IPS DF 19.7 (cell line): ENCODE measurements around the gene OR2G6.
"Not testable (repeated sequence)": the region's sequence is repeated elsewhere in the genome, so short reads cannot be mapped to it uniquely, and the experiment has no call there.

Source experiments
- DNase-seq: peaks from one replicate; pipeline ENCODE4 v3.0.0-alpha.2; 2013; ENCODE audit warnings: low read depth, low spot score

OR2G6 gene

GRCh38 chr1:248507773-248508172 is at the start of gene OR2G6:
Gene OR2G6, plus strand, starts transcription at chr1:248508073. Its CDS starts 13,574 bp downstream, at chr1:248521647.
- not testable (repeated sequence) for DNase-seq

DNA sequence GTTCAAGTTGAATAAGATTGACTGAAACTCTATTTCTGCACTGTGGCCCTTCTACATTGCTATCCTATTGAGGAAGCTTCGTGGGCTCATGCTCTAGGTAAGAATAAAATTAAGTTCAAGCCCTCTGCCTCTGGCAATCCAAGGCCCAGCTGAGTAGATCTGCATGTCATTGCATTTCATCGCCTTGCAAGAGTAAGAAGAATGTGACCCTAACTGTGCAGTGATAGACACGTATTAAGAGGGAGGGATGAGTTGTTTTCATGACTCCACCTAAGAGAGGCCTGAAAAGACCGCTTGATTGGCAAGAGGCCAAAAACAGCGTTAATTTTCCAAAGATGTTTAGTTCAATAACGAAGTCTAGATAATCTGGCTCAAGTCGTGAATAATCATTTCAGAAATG is 48.8 kb upstream of the OR2G6 start:
- not testable (repeated sequence) for DNase-seq

DNA sequence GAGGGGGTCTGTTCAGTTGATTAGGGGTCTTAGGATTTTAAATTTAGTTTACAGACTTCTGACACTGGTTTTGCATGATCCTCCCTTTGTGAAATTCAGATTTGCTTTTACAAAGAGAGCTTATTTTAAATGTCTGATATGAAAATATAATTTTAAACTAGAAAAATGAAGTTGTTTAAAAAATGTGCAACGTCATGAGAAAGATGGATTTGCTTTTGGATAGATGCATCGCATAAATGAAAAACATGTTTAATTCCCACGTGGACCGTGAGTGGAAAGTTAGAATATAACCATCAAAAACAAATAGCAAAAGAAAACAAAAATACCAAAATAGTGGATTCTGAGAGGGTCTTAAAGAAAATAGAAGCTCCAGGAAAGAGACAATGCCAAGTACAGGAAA is 36.7 kb upstream of the OR2G6 start:
- DNase-seq: no peak

DNA sequence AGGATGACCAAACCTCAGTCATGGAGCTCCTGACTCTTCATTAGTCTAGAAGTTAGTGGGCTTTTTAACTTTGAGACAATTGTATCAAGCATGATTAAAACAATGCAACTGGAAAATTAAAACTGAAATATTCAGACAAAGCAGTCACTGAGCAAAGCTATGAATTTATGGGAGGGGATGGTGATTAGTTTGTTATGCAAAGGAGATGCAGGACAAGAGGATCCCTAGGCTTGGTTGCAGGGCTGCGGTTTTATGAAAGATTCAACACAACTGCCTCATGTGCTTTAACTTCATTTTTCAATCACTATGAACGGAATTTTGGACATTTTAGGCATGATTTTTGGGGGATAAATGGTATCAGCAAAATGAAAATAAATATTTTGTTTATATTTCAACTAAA is 35.8 kb upstream of the OR2G6 start:
- not testable (repeated sequence) for DNase-seq

GRCh38 chr1:248473051-248473450 is 34.8 kb upstream of the OR2G6 start, which contains the start of gene OR2T3:
Gene OR2T3, plus strand, starts transcription at chr1:248473351. Its CDS starts 0 bp downstream, at chr1:248473351.
- not testable (repeated sequence) for DNase-seq

DNA sequence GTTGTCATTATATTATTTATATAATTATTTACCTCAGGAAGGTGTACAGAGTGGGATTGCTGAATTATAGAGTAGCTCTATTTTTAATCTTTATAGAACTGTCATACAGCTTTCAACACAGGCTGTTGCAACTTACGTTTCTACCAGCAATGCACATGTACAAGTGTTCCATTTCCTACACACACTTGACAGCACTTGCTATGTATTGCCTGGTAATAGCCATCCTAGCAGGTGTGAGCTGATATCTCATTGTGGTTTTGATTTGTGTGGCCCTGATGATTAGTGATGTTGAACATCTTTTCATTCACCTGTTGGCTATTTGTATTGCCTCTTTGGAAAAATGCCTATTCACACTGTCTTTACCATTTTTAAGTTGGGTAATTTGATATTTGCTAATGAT is 32.2 kb upstream of the OR2G6 start:
- DNase-seq: not testable (repeated sequence)

DNA sequence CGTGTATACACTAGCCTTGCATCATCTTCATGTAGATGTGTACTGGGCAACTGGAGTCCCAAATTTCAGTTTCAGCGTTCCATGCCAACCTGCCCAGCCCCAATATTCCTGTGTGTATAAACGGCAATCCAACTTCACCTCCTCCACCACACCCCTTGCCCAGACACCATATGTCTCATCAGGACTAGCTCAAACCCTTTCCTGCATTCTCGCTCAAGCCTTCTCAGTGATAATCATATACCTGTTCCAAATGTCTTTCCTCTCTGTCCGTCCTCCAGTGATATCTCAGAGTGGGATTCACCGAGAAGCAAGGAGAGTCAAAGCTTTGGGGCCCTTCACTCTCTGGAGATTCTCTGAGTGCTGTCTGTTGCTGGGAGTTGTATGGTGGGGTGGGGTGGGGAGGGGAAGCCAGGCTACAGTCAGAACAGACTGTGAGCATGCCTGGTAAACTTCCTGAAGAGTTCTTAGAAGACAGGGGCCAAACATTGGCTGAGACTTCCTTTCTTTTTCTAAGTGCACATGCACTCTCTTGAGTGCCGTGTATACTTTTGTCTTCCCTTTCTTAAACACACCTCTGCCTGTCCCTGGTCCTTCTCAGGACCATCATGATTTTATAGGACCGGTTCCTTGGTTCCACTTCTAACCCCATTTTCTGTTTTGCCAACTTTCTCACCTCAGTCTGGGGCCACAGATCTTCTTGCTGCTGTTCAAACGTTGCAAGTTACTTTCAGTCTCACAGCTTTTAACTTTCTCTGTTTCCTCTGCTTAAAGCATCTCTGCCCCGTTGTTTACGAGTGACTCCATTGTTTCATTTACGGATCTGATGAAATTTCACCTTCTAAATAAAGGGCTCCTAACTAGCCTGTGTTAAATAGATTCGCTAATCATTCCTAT is 25.9 kb upstream of the OR2G6 start:
- not testable (repeated sequence) for DNase-seq

- not testable (repeated sequence) for DNase-seq
Measured at GRCh38 chr1:248488289-248488688, 19.6 kb upstream of the OR2G6 start, which contains the start of gene OR2T5. Gene OR2T5, plus strand, starts transcription at chr1:248488589. Its CDS starts 0 bp downstream, at chr1:248488589.

DNA sequence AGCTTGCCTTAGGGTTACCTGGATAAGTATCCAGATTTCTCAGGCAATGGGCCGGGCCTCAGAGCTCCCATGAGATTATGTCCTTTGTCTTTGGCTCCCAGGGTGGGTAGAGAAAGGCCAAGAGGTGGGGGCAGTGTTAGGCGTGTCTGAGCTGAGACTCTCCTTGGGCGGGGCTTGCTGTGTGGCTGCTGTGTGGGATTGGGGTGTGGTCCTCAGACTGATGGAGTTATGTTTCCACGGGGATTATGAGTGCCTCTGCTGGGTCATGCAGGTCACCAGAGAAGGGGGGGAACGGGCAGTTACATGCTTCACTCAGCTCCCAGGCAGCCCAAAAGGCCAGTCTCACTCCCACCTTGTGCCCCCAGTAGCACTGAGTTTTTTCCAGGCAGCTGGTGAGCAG is 11.2 kb upstream of the OR2G6 start:
- DNase-seq: not testable (repeated sequence)

- DNase-seq: not testable (repeated sequence)
Measured at GRCh38 chr1:248500305-248501035, 7.4 kb upstream of the OR2G6 start.

GRCh38 chr1:248510217-248510616 is 2.3 kb downstream of the OR2G6 start:
- not testable (repeated sequence) for DNase-seq

DNA sequence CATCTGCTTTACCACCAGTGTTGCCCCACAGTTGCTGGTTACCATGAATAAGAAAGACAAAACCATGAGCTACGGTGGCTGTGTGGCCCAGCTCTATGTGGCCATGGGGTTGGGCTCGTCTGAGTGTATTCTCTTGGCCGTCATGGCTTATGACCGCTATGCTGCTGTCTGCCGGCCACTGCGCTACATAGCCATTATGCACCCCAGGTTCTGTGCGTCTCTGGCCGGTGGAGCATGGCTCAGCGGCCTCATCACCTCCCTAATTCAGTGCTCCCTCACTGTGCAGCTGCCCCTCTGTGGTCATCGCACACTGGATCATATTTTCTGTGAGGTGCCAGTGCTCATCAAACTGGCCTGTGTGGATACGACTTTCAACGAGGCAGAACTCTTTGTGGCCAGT is 14.0 kb downstream of the OR2G6 start:
- DNase-seq: no peak

DNA sequence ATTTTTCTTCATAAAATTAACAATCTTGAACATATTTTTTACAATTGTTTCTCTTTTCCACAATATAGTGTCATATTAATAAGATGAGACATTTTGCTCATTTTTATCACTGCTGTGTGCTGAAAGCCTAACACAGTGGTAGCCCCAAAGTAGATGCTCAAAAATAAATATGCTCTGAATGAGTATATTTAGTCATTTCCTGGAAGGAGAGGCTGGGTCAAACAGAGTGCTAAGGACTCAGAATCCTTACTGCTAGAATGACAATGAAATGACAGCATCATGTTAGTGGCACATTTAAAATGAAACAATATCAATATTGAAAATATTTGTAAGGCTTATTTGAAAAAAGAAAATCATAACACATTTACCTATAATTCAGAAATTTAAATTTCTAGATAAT is 29.6 kb downstream of the OR2G6 start:
- DNase-seq: not testable (repeated sequence)

- not testable (repeated sequence) for DNase-seq
Measured at GRCh38 chr1:248547383-248547782, 39.5 kb downstream of the OR2G6 start.

DNA sequence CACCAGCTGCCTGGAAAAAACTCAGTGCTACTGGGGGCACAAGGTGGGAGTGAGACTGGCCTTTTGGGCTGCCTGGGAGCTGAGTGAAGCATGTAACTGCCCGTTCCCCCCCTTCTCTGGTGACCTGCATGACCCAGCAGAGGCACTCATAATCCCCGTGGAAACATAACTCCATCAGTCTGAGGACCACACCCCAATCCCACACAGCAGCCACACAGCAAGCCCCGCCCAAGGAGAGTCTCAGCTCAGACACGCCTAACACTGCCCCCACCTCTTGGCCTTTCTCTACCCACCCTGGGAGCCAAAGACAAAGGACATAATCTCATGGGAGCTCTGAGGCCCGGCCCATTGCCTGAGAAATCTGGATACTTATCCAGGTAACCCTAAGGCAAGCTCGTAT is 43.2 kb downstream of the OR2G6 start:
- DNase-seq: not testable (repeated sequence)

DNA sequence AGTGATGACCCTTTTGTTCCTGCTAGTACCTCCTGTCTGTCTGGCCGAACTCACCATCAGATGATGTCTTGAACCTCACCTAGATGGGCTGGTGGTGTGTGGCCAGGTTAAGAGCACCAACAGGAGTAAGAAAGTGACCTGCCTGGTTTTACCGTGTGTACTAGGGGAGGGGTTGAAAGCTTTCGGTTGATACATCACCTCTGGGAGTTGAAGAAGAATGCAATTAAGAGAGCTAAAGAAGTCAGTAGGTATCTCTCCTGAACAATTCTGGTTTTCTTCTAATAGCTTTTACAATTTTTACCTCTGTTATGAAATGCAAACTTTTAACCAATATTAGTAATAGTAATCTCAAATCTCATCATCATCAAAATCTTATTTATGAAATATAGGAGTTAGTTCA is 54.8 kb downstream of the OR2G6 start, which contains the start of gene OR2T29:
TSS of gene OR2T29 (minus strand) at position 101 of the 400 bp plus-strand sequence. CDS start 3,281 bp downstream, outside the sequence.
- not testable (repeated sequence) for DNase-seq

DNA sequence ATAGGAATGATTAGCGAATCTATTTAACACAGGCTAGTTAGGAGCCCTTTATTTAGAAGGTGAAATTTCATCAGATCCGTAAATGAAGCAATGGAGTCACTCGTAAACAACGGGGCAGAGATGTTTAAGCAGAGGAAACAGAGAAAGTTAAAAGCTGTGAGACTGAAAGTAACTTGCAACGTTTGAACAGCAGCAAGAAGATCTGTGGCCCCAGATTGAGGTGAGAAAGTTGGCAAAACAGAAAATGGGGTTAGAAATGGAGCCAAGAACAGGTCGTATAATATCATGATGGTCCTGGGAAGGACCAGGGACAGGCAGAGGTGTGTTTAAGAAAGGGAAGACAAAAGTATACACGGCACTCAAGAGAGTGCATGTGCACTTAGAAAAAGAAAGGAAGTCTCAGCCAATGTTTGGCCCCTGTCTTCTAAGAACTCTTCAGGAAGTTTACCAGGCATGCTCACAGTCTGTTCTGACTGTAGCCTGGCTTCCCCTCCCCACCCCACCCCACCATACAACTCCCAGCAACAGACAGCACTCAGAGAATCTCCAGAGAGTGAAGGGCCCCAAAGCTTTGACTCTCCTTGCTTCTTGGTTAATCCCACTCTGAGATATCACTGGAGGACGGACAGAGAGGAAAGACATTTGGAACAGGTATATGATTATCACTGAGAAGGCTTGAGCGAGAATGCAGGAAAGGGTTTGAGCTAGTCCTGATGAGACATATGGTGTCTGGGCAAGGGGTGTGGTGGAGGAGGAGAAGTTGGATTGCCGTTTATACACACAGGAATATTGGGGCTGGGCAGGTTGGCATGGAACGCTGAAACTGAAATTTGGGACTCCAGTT is 57.9 kb downstream of the OR2G6 start:
- not testable (repeated sequence) for DNase-seq

DNA sequence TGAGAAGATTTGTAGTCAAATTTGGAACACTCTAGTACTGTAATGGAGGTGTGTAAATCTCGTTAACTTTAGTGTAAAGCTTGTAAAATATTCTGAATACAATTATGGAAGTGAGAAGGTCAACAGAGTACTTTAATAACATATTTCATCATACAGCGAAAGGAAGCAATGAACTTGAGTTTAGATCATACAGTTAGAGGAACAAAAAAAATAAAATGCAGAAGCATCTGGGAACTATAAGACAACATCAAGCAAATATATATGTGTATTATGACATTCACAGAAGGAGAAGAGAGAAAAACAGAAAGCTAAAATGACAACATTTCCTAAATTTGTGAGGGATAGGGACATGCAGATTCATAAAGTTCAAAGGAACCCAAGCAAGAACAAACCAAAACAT is 61.2 kb downstream of the OR2G6 start:
- DNase-seq: not testable (repeated sequence)

GRCh38 chr1:248570811-248571210 is 62.9 kb downstream of the OR2G6 start:
- DNase-seq: not testable (repeated sequence)

- not testable (repeated sequence) for DNase-seq
Measured at GRCh38 chr1:248572049-248572448, 64.2 kb downstream of the OR2G6 start.

DNA sequence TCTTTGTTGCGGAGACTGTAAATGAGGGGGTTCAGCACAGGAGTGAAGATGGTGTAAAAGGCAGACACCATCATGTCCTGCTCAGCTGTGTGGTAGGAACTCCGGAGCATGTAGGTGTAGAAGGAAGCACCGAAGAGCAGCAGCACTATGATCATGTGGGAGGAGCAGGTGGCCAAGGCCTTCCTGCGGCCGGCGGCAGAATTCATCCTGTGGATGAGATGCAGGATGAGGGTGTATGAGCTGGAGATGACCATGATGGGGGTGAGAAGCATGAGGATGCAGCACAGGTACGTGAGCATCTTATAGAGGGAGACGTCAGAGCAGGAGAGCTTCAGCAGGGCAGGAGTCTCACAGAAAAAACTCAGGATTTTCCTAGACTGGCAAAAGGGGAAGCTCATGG is 66.0 kb downstream of the OR2G6 start:
- DNase-seq: not testable (repeated sequence)
